GM12891 (cell line): Measurements from ENCODE around the gene AP3B1.

Experiments used
- PAX5 ChIP-seq: IDR thresholded peaks from 2 replicates; pipeline ENCODE4 v1.6.1; 2011; ENCODE audit warnings: low read length, moderate library complexity, mild to moderate bottlenecking; ENCODE audit not compliant: insufficient read depth, severe bottlenecking
- POLR2A ChIP-seq: IDR thresholded peaks from 2 replicates; pipeline ENCODE4 v1.6.1; 2011; ENCODE audit warnings: low read depth, low read length, control low read depth
- POLR2AphosphoS5 ChIP-seq: IDR thresholded peaks from 2 replicates; pipeline ENCODE4 v1.6.1; 2011; ENCODE audit warnings: low read depth, low read length, control low read depth
- POU2F2 ChIP-seq: IDR thresholded peaks from 2 replicates; pipeline ENCODE4 v1.6.1; 2011; ENCODE audit warnings: low read depth, mild to moderate bottlenecking, control low read depth, low read length, moderate library complexity
- SPI1 ChIP-seq: IDR thresholded peaks from 2 replicates; pipeline ENCODE4 v1.6.1; 2011; ENCODE audit warnings: low read depth, low read length, control low read depth
- TAF1 ChIP-seq: IDR thresholded peaks from 2 replicates; pipeline ENCODE4 v1.6.1; 2011; ENCODE audit warnings: low read depth, low read length, control low read depth

DNA sequence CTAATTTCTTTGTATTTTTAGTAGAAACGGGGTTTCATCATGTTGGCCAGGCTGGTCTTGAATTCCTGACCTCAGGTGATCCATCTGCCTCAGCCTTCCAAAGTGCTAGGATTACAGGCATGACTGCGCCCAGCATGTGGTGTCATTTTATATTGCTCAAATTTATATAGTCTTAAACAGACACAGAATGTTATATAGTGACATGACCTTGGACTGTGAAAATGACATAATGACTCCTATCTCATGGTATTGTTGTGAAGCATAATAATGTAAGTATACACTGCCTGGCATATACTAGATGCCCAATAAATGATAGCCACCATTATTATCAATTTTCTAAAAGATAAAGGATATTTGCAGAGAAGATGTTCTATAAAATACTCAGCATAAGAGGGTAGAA, 341.1 kb downstream of the AP3B1 start:
- TF ChIP-seq PAX5: no peak
- no peak for TF ChIP-seq POLR2A
- TF ChIP-seq POLR2AphosphoS5: no peak
- no peak for TF ChIP-seq TAF1
- no peak for TF ChIP-seq SPI1
- no peak for TF ChIP-seq POU2F2
